NCI-H2107 treated with DMSO at 0.1 percent for 48 hours (cell line): Measurements from ENCODE around the gene SH3BGRL3.
"Not testable (repeated sequence)": the region's sequence is repeated elsewhere in the genome, so short reads cannot be mapped to it uniquely, and the experiment has no call there.

ENCODE experiments used
- DNase-seq: peaks from one replicate; lab custom pipeline; 2025; ENCODE audit not compliant: unreplicated experiment; lab: John Stamatoyannopoulos, UW

The SH3BGRL3 gene

DNA sequence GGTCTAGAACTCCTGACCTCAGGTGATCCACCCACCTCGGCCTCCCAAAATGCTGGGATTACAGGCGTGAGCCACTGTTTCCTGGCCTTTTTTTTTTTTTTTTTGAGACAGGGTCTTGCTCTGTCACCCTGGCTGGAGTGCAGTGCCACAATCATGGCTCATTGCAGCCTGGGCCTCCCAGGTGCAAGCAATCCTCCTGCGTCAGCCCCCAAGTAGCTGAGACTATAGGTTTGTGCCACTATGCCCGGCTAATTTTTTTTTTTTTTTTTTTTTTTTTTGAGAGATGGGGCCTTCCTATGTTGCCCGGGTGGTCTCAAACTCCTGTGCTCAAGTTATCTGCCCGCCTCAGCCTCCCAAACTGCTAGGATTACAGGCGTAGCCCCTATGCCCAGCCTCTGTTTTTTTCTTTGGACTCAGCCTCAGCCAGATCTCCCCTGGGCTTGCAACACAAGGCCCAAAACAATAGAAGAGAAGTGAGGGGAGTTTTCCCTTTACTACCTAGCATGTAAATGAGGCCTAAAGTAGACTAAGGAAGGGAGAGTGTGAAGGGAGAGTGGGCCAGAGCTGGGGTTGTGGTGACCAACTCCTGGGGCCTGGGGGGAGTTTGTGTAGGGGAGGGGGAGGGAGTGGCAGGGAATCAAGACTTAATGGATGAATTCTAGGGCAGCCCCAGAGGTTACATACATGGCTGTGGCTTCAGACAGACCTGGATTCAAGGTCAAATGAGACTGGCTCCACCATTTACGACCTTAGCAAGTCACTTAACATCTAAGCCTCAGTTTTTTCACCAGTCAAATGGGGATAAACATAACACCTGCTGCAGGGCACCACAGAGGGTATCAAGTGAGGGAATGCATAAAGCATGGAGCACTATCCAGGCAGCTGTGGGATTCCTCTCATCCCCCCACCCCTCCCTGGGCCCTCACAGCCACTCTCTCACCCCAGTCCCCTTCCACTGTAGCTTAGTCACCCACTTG, 36.3 kb downstream of the SH3BGRL3 start:
- no peak for DNase-seq

DNA sequence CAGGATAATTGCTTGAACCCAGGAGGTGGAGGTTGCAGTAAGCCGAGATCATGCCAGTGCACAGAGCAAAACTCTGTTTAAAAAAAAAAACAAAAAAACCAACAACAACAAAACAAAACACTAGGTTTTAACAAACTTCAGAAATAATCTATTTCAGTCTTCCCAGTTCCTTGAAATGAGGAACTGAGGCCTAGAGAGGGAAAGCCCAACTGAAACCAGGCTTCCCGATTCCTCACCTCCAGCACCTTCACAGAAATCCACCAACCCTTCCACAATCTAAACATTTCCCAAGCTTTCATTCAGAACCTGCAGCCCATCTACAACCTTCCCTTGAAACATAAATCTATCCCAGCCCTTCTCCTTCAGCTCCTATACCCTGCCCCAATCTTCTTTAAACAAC, 37.3 kb downstream of the SH3BGRL3 start:
- no peak for DNase-seq

DNA sequence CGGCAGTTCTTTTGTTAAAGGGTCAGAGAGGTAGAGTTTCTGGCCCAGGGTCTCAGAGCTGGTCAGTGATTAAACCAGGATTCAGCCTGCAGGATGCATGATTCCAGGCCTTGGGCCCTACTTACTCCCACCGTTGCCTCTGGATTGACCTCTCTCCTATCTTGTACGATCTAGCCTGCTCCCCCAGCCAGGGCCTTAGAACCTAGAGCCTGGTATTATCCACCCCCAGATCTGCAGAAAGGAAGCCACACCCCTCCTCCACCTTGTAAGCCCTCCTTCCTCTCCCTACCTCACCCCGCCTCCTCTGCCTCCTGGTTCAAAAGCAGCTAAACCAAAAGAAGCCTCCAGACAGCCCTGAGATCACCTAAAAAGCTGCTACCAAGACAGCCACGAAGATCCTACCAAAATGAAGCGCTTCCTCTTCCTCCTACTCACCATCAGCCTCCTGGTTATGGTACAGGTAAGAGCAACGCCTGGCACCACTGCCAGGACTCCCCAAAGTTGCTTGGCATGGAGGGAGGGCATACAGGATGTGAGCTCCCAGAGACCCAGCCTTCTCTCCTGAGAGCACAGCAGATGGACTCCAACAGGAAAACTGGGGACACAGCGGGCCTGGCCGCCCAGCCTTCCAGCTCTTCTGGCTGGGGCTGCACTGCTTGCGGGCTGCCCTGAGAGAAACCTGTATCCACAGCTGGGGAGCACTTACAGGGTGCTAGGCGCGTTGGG, 37.9 kb downstream of the SH3BGRL3 start, which contains the start of gene CD52:
CD52 (plus strand) TSS at position 347 of the 726 bp plus-strand sequence; CDS start at position 407, 60 bp downstream.
- DNase-seq: no peak

DNA sequence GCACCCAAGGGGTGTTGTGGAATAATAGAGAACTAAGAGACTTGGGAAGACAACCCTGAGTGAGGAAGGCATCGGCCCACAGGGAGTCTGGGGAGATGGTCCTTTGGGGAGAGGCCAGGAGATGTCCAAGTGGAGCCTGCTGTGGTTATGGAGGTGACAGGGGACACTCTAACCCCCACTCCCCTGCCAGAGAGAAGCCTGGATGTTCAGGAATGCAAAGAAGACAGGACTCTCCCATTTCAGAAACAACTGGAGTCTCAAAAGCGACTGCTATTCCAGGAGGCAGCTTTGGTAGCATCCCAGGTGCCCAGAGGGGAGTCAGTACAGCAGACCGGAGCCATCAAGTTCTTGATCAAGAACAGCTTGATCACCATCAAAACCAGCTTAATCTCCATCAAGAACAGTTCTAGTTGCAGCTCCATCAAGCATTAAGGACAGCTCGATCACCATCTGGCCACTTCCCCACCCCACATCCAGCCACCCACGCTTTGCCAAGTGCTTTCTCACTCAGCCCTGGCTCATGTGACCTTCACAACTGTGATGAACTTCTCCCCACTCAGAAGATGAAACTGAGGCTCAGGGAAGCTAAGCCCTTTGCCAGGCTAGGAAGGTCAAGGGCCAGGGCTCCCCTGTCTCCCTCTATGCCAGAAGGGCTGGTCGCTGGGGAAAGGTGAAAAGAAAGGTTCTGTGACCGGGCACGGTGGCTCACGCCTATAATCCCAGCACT, 38.6 kb downstream of the SH3BGRL3 start:
- no peak for DNase-seq

DNA sequence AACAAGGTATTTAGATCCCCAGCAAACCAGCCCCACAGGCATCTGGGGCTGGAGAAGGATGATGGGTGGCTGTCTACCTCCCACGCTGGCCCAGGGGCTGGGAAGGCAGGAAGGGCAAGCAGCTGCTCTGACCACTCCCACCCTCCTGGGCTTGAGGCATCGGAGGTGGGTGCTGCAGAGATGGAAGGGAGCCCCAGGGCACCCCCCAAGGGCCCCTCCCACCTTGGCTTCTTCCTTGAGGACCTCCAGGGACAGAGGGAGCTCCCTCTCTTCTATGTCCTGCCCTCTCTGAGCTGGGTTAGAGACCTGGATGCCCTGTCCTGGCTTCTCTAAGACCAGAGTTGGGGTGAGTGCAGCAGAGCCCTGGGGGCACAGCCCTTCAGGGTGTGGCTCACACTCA, 41.0 kb downstream of the SH3BGRL3 start:
- DNase-seq: no peak

DNA sequence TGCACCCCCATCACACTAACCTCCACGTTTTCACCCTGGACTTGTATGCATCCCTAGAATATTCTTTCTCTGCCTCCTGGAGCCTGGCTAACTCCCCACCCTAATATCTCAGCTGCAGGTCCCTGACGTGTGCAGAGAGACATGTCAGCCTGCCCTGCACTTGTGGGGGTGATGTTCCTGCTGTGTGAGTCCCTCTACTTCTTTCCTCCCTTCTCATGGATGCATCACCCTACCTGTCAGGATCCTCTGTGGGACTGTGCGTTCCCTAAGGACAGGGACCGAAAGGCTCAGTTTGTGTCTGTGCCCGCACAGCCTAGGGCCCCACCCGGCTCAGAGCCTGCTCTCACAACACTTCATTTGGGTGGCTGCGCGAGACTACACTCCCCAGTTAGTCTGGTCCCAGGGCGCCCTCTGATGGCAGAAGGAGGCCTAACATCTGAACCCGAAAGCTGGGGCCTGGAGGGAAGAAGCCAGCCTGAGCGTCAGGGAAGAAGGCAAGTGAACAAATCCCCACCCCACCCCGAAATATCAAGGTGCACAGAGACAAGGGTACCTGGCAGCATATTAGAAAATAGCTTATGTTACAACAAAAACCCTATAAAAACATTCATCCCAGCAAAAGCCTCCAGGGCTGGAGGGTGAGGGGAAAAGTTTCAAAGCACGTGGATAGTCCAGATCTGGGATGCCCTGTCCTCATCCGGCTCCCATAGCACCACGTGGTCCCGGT, 41.6 kb downstream of the SH3BGRL3 start:
- peak; percentile 68 for DNase-seq

DNA sequence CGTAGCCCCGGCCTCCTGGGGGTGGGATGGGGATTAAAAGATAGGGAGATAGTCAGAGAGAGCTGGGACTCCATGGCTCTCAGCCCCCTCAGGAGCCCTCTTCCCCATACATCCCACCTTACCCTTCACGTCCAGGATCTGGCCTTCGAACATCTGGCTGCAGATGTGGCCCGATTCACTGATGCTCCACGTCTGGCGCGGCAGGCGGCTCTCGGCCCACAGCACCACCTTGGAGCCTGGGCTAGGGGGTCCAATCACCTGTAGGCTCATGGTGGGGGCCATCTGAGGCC, 42.1 kb downstream of the SH3BGRL3 start:
- no peak for DNase-seq

DNA sequence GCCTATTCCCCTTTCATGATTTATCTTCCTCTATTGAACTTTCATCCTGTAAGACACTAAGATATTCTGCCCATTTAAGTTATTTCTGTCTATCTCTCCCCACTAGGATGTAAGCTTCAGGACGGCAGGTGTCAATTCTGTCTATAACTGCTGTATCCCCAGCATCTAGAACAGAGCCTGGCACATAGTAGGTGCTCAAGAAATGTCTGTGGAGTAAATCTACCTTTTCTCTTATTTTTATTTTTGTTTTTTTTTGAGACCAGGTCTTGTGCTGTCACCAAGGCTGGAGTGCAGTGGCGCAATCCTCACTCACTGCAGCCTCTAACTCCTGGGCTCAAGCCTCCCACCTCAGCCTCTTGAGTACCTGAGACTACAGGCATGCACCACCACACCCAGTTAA, 43.5 kb downstream of the SH3BGRL3 start:
- DNase-seq: no peak

DNA sequence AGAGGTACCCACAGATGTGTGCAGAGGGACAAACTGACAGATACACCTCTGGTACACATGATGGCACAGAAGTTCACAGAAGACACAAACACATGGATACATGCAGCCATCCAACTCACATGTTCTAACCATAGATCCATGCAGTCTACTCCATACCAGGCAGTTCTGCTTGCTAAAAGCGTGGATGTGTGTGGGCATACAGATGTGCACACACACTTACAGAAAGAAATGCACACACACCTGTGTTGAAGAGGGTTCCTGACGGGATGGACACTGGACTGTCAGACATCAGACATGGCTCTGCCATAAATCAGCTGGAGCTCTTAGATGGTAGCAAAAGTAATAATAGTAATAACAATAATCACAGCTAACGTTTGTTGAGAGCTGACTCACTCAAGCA, 44.7 kb downstream of the SH3BGRL3 start:
- no peak for DNase-seq

DNA sequence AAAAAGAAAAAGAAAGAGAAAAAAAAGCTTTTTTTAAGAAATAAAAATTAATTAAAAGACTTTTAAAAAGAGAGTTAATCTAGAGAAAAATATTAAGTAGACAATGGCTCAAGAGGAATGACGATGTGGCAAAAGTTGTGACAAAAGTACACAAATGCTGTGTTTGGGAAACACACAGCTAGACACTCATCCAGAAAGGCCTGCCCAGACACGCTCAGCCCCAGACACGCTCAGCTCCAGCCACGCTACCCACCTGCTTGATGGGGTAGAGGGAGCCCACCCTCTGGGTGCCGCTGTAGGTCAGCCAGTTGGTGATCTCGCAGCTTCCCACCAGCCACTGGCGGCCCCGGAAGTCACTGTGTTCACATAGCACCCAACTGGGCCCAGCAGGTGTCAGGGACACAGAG, 48.1 kb downstream of the SH3BGRL3 start:
- peak; percentile 84 for DNase-seq

DNA sequence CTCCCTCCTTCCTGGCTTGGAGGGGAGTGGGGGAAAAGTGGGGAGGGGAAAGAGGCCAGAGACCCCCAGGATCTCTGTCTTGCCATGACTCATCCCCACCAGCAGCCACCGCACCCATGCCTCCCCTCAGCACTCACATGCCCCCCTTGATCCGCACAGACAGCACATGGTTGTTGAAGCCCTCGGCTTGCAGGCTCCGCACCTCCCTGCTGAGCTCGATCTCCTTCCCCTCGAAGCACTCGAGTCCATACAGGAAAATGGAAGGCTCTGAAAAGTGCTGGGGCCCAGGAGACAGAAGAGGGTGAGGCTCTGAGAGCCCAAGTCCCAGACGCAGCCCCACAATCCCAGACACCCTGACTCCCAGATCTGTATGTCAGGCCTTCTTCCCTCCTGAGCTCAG, 48.7 kb downstream of the SH3BGRL3 start:
- DNase-seq: no peak

DNA sequence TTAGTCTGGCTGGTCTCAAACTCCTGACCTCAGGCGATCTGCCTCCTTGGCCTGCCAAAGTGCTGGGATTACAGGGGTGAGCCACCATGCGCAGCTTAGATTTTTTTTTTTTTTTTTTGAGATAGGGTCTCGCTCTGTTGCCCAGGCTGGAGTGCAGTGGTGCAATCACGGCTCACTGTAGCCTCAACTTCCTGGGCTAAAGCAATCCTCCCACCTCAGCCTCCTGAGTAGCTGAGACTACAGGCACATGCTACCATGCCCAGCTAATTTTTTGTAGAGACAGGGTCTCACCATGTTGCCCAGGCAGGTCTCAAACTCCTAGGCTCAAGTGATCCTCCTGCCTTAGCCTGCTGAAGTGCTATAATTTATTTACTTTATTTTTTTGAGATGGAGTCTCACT, 49.5 kb downstream of the SH3BGRL3 start:
- DNase-seq: not testable (repeated sequence)

DNA sequence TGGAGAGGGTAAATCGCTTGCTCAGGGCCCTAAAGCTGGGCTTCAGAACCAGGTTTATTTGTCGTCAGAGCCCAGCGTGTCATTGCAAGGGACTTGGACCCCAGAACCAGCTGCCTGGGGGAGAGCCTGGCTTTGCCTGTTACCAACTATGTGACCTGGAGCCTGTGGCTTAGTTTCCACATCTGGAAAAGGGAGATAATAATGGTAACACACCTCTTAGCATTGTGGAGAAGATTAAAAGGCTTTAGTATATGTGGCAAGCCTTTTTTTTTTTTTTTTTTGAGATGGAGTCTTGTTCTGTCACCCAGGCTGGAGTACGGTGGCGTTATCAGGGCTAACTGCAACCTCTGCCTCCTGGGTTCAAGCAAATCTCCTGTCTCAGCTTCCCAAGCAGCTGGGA, 50.4 kb downstream of the SH3BGRL3 start:
- no peak for DNase-seq
